Central memory CD8-positive, alpha-beta T cell (primary cell): ENCODE data around the gene MEGF8.

ENCODE experiments used
- ATAC-seq: fragments of 150-1000 bp; cut with Tn5 transposase; replicated peaks from 2 replicates; pipeline ENCODE4 v1.10.0; 2022; ENCODE audit warnings: mild to moderate bottlenecking, moderate FRiP score, moderate number of reproducible peaks; ENCODE audit not compliant: poor library complexity, severe bottlenecking; ENCODE audit errors: extremely low read depth
- DNase-seq, 2 donors: peaks; one replicate each; pipeline ENCODE4 v3.0.0; 2021; ENCODE audit warnings: low spot score in 2 of 2
- H3K27ac Mint-ChIP-seq: one replicate; pipeline ENCODE4 v1.8.0; 2022; ENCODE audit warnings: low read depth, mild to moderate bottlenecking, moderate library complexity, mixed read lengths
- H3K27me3 Mint-ChIP-seq: one replicate; pipeline ENCODE4 v1.8.0; 2022; ENCODE audit warnings: mixed read lengths
- H3K36me3 Mint-ChIP-seq: one replicate; pipeline ENCODE4 v1.8.0; 2022; ENCODE audit warnings: mild to moderate bottlenecking, moderate library complexity, mixed read lengths; ENCODE audit not compliant: insufficient read depth
- H3K4me1 Mint-ChIP-seq: one replicate; pipeline ENCODE4 v1.8.0; 2022; ENCODE audit warnings: mixed read lengths
- H3K4me3 Mint-ChIP-seq: one replicate; pipeline ENCODE4 v1.8.0; 2022; ENCODE audit warnings: mild to moderate bottlenecking, moderate library complexity, mixed read lengths
- H3K9me3 Mint-ChIP-seq: one replicate; pipeline ENCODE4 v1.8.0; 2022; ENCODE audit warnings: mixed read lengths

The MEGF8 gene

GRCh38 chr19:42349378-42350107 is 24.1 kb downstream of the MEGF8 start:
- no peaks in the 10 kb centered on the region for H3K27me3 Mint-ChIP-seq
- H3K9me3 Mint-ChIP-seq: no peaks in the 10 kb centered on the region
- DNase-seq: no peak
- H3K27ac Mint-ChIP-seq: no peak overlapping the region
- ATAC-seq: no peak
- no peaks in the 10 kb centered on the region for H3K4me1 Mint-ChIP-seq
- no peak overlapping the region for H3K4me3 Mint-ChIP-seq
- H3K36me3 Mint-ChIP-seq: peaks cover 3% of the 10 kb centered on the region

- Mint-ChIP-seq H3K27me3 (no peaks in the 10 kb centered on the region), H3K27ac (no peak overlapping the region), H3K4me1 (no peaks in the 10 kb centered on the region), H3K36me3 (peaks cover 1% of the 10 kb centered on the region), H3K4me3 (no peak overlapping the region), H3K9me3 (no peaks in the 10 kb centered on the region)
- no peak for ATAC-seq
- no peak for DNase-seq
Measured at GRCh38 chr19:42350417-42350816, 25.0 kb downstream of the MEGF8 start.

- H3K4me1 Mint-ChIP-seq: no peaks in the 10 kb centered on the region
- DNase-seq (no peak), ATAC-seq (no peak)
- H3K27ac Mint-ChIP-seq: no peak overlapping the region
- no peaks in the 10 kb centered on the region for H3K27me3 Mint-ChIP-seq
- H3K36me3 Mint-ChIP-seq: peaks cover 1% of the 10 kb centered on the region
- H3K4me3 Mint-ChIP-seq: no peak overlapping the region
- H3K9me3 Mint-ChIP-seq: no peaks in the 10 kb centered on the region
Measured at GRCh38 chr19:42351079-42351735, 25.8 kb downstream of the MEGF8 start.

GRCh38 chr19:42352301-42353259 is 27.1 kb downstream of the MEGF8 start:
- ATAC-seq (peak; percentile 40), DNase-seq (no peak)
- H3K4me3 Mint-ChIP-seq: no peak overlapping the region

GRCh38 chr19:42353341-42354015 is 28.0 kb downstream of the MEGF8 start:
- no peaks in the 10 kb centered on the region for H3K36me3 Mint-ChIP-seq
- H3K27me3 Mint-ChIP-seq: no peaks in the 10 kb centered on the region
- H3K9me3 Mint-ChIP-seq: no peaks in the 10 kb centered on the region
- ATAC-seq (no peak), DNase-seq (no peak)
- no peaks in the 10 kb centered on the region for H3K4me1 Mint-ChIP-seq
- no peak overlapping the region for H3K27ac Mint-ChIP-seq
- no peak overlapping the region for H3K4me3 Mint-ChIP-seq

More at GRCh38 chr19:42352301-42353259, 27.1 kb downstream of the MEGF8 start:
- Mint-ChIP-seq H3K4me1 (no peaks in the 10 kb centered on the region), H3K36me3 (no peaks in the 10 kb centered on the region), H3K27me3 (no peaks in the 10 kb centered on the region), H3K27ac (no peak overlapping the region), H3K9me3 (no peaks in the 10 kb centered on the region)

- H3K36me3 Mint-ChIP-seq: no peaks in the 10 kb centered on the region
- H3K9me3 Mint-ChIP-seq: no peaks in the 10 kb centered on the region
- H3K4me1 Mint-ChIP-seq: no peaks in the 10 kb centered on the region
- no peaks in the 10 kb centered on the region for H3K27me3 Mint-ChIP-seq
- ATAC-seq: no peak
- H3K4me3 Mint-ChIP-seq: no peak overlapping the region
- no peak overlapping the region for H3K27ac Mint-ChIP-seq
- DNase-seq: no peak
Measured at GRCh38 chr19:42355896-42356295, 30.5 kb downstream of the MEGF8 start.

GRCh38 chr19:42356686-42357085 is 31.3 kb downstream of the MEGF8 start:
- Mint-ChIP-seq H3K36me3 (no peaks in the 10 kb centered on the region), H3K4me3 (no peak overlapping the region), H3K4me1 (no peaks in the 10 kb centered on the region), H3K27me3 (no peaks in the 10 kb centered on the region), H3K9me3 (no peaks in the 10 kb centered on the region), H3K27ac (no peak overlapping the region)
- DNase-seq (no peak), ATAC-seq (no peak)

- ATAC-seq: no peak
- no peaks in the 10 kb centered on the region for H3K36me3 Mint-ChIP-seq
- no peak overlapping the region for H3K27ac Mint-ChIP-seq
- DNase-seq: no peak
- no peaks in the 10 kb centered on the region for H3K9me3 Mint-ChIP-seq
- H3K27me3 Mint-ChIP-seq: no peaks in the 10 kb centered on the region
- no peak overlapping the region for H3K4me3 Mint-ChIP-seq
- H3K4me1 Mint-ChIP-seq: no peaks in the 10 kb centered on the region
Measured at GRCh38 chr19:42357290-42357689, 31.9 kb downstream of the MEGF8 start.

GRCh38 chr19:42360787-42361544 is 35.5 kb downstream of the MEGF8 start:
- peaks cover 2% of the 10 kb centered on the region for H3K36me3 Mint-ChIP-seq
- no peak overlapping the region for H3K27ac Mint-ChIP-seq
- H3K9me3 Mint-ChIP-seq: no peaks in the 10 kb centered on the region
- no peaks in the 10 kb centered on the region for H3K27me3 Mint-ChIP-seq
- no peak overlapping the region for H3K4me3 Mint-ChIP-seq
- DNase-seq: no peak
- no peak for ATAC-seq
- peaks cover 7% of the 10 kb centered on the region for H3K4me1 Mint-ChIP-seq

- Mint-ChIP-seq H3K9me3 (no peaks in the 10 kb centered on the region), H3K27me3 (no peaks in the 10 kb centered on the region), H3K4me3 (no peak overlapping the region), H3K36me3 (peaks cover 2% of the 10 kb centered on the region), H3K4me1 (peaks cover 7% of the 10 kb centered on the region), H3K27ac (no peak overlapping the region)
- no peak for ATAC-seq
- no peak for DNase-seq
Measured at GRCh38 chr19:42361545-42361910, 36.1 kb downstream of the MEGF8 start.

GRCh38 chr19:42362342-42362741 is 36.9 kb downstream of the MEGF8 start:
- H3K4me3 Mint-ChIP-seq: no peak overlapping the region
- no peaks in the 10 kb centered on the region for H3K9me3 Mint-ChIP-seq
- peaks cover 7% of the 10 kb centered on the region for H3K4me1 Mint-ChIP-seq
- no peak overlapping the region for H3K27ac Mint-ChIP-seq
- H3K36me3 Mint-ChIP-seq: peaks cover 2% of the 10 kb centered on the region
- no peaks in the 10 kb centered on the region for H3K27me3 Mint-ChIP-seq
- no peak for DNase-seq
- ATAC-seq: no peak
